Fibroblast of the conjunctiva (primary cell): ENCODE measurements around the gene RCL1.
"Not testable (repeated sequence)": the region's sequence is repeated elsewhere in the genome, so short reads cannot be mapped to it uniquely, and the experiment has no call there.

Experiments used
- DNase-seq: peaks from one replicate; pipeline ENCODE4 v3.0.0-alpha.2; 2010; ENCODE audit warnings: low read depth

The RCL1 gene

DNA sequence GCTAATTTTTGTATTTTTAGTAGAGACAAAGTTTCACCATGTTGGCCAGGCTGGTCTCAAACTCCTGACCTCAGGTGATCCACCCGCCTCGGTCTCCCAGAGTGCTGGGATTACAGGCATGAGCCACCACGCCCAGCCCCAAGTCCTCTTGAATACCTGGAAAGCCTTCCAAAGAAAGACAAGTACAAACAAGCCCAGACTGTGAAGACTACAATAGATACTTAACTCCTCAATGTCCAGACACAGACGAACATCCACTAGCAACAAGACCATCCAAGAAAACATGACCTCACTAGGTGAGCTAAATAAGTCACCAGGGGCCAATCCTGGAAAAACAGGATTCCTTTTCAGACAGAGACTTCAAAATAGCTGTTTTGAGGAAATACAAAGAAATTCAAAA lies 9.6 kb upstream of the RCL1 start:
- not testable (repeated sequence) for DNase-seq

GRCh38 chr9:4784403-4784802 lies 8.3 kb upstream of the RCL1 start:
- DNase-seq = no peak

- DNase-seq = no peak
Observed at GRCh38 chr9:4786599-4786998, 6.1 kb upstream of the RCL1 start.

- DNase-seq = no peak
Observed at GRCh38 chr9:4787876-4788275, 4.9 kb upstream of the RCL1 start.

DNA sequence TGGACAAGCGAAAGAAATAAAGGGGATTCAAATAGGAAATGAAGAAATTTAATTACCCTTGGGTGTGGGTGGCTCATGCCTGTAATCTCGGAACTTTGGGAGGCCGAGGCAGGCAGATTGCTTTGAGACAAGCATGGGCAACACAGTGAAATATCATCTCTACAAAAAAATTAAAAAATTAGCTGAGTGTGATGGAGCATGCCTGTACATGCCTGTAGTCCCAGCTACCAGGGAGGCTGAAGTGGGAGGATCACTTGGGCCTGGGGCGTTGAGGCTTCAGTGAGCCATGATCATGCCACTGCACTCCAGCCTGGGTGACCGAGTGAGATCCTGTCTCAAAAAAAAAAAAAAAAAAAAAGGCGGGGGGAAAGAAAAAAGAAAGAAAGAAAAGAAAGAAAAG lies 4.0 kb upstream of the RCL1 start:
- no peak for DNase-seq

- DNase-seq = no peak
Observed at GRCh38 chr9:4792054-4792571, 631 bp upstream of the RCL1 start.

- DNase-seq = no peak
Observed at GRCh38 chr9:4793459-4794395, 983 bp downstream of the RCL1 start.

- DNase-seq = no peak
Observed at GRCh38 chr9:4794691-4795090, 1.9 kb downstream of the RCL1 start.

- not testable (repeated sequence) for DNase-seq
Observed at GRCh38 chr9:4795108-4795507, 2.4 kb downstream of the RCL1 start.

DNA sequence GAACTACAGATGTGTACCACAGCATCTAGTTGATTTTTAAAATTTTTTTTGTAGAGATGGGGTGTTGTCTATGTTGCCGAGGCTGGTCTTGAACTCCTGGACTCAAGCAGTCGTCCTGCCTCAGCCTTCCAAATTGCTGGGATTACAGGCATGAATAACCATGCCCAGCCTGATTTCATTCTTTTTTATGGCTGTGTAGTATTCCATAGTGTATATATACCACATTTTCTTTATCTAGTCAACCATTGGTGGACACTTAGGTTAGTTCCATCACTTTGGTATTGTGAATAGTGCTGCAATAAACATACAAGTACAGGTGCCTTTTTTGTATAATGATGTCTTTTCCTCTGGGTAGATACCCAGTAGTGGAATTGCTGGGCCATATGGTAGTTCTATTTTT lies 3.8 kb downstream of the RCL1 start:
- DNase-seq = no peak

- DNase-seq = no peak
Observed at GRCh38 chr9:4796988-4797853, 4.5 kb downstream of the RCL1 start.

DNA sequence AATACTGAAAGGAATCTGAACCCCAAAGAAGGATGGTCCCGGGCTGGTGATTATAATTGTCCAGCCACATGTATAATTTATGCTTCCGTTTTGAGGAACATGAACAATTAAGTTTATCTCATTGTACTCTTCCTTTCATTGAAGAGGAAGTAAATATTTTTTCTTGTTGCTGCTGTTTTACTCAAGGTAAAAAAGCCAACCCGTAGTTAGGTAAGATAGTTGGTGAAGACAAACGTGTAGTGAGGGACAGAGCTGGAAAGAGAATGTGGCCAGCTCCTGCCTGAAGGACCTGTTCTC lies 5.1 kb downstream of the RCL1 start:
- DNase-seq = no peak

- DNase-seq = no peak
Observed at GRCh38 chr9:4798281-4799032, 5.7 kb downstream of the RCL1 start.

GRCh38 chr9:4799033-4799430 lies 6.3 kb downstream of the RCL1 start:
- DNase-seq = no peak

- no peak for DNase-seq
Observed at GRCh38 chr9:4799775-4800174, 7.0 kb downstream of the RCL1 start.

DNA sequence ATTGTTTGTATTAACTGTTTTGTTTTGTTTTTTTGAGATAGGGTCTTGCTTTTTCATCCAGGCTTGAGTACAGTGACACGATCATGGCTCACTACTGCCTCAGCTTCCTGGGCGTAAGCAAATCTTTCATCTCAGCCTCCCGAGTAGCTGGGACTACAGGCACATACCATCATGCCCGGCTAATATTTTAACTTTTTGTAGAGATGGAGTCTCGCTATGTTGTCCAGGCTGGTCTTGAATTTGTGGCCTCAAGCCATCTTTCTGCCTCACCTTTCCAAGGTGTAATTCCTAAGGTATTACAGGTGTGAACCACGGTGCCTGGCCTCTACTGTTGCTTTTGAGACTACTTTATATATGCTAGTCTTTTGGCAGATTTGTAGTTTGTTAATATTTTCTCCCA lies 8.4 kb downstream of the RCL1 start:
- DNase-seq = no peak

GRCh38 chr9:4803670-4804530 lies 11.2 kb downstream of the RCL1 start:
- DNase-seq = no peak

DNA sequence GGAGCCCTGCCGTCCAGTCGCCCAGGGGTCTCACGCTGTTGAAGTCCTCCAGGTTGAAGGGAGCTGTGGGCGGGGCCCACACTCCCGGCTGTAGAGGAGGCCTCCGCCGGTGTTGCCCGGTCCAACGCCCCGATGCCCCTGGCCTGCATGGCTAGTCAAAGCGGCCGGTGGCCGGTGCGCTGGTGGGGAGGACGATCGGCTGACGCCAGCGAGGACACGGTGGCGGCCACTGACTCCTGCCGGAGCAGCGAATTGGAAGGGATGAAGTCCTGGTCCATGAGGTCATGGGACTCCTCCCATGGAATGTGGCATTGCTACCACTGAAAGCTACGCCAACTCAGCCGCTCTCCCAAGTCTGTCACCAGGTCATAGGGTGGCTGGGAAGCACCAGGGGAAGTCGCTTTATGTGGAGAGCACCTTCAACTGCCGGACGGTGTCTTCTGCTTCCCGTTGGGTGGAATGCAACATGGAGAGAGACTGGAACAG lies 11.8 kb downstream of the RCL1 start:
- DNase-seq = no peak

- DNase-seq = no peak
Observed at GRCh38 chr9:4805191-4805918, 12.6 kb downstream of the RCL1 start.

DNA sequence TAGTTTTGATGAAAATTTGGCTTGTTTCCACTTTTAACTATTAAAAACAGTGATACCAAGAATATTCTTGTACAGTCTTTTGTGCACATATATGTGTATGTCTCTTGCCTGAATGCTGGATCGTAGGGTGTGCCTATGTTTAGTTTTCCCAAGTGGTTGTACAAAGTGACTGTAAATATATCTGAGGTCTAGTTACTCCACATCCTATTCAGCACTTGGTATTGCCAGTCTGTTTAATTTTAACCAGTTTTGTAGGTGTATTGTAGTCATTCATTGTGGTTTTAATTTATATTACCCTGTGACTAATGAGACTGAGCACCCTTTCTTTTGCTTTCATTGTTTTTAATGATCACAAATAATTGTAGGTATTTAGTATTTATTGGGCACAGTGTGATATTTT lies 17.8 kb downstream of the RCL1 start:
- DNase-seq = no peak
